SK-N-SH (cell line): ENCODE data around the gene SLPI.

Experiments used
- CHD2 ChIP-seq: fragments of 150-350 bp; IDR thresholded peaks from 2 replicates; pipeline ENCODE4 v1.6.1; 2018; ENCODE audit warnings: low read length; ENCODE audit not compliant: partially characterized antibody
- CTCF ChIP-seq: fragments of 200-600 bp; sonication (generic); IDR thresholded peaks from 2 replicates; pipeline ENCODE4 v1.6.1; 2017; ENCODE audit warnings: antibody characterized with exemption, mild to moderate bottlenecking, moderate library complexity
- EP300 ChIP-seq, 2 experiments: IDR thresholded peaks; 2 replicates each; pipeline versions ENCODE4 v1.4.0 to v1.6.1; 2012; ENCODE audit warnings: borderline replicate concordance in 1 of 2, low read depth in 1 of 2, low read length in 1 of 2
- EZH2phosphoT487 ChIP-seq: fragments of 200-600 bp; sonication (generic); IDR thresholded peaks from 2 replicates; pipeline ENCODE4 v1.6.1; 2017; ENCODE audit warnings: low read depth, mixed run types, mild to moderate bottlenecking, antibody characterized with exemption, moderate library complexity, borderline replicate concordance
- POLR2AphosphoS5 ChIP-seq: IDR thresholded peaks from 2 replicates; pipeline ENCODE4 v1.6.1; 2012; ENCODE audit warnings: low read depth, low read length
- RFX5 ChIP-seq: IDR thresholded peaks from 2 replicates; pipeline ENCODE4 v1.6.1; 2012; ENCODE audit warnings: mild to moderate bottlenecking, improper control_type of control experiment, low read length
- TF ChIP-seq, protein P1 (sequence below): IDR thresholded peaks from 2 replicates; pipeline ENCODE4 v1.4.0; 2012; ENCODE audit warnings: low read depth

DNA sequence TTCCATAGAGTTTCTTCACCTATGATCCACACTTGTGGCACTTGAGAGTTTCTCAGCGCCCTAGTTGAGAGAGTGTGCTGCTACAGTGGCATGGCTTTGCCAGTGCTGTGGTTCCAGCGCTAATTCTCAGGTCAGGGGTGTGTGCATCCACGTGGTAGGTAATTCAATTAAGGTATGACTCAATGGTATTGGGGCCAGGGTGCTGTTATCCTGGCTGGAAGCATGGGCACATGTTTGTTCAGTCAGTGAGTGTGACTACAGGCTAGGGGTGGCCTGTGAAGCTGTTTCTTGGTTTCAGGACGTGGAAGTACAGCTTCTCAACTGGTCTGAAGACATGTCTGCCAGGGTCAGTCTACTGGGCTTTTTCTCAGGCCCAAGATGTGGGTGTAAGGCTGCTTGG is 36.2 kb downstream of the SLPI start:
- TF ChIP-seq CTCF: no peak
- TF ChIP-seq, protein P1, sequence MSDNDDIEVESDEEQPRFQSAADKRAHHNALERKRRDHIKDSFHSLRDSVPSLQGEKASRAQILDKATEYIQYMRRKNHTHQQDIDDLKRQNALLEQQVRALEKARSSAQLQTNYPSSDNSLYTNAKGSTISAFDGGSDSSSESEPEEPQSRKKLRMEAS: no peak
- no peak for TF ChIP-seq CHD2
- no peak for TF ChIP-seq RFX5
- TF ChIP-seq POLR2AphosphoS5: no peak
- no peak for TF ChIP-seq EP300 (IDR thresholded peaks at IDR 0.05; ENCODE audit: borderline replicate concordance in 1 of 2, low read depth in 1 of 2, low read length in 1 of 2)
- TF ChIP-seq EZH2phosphoT487: no peak
